HCEC 1CT (cell line): ENCODE results near the gene SLC25A4.

Experiments used
- DNase-seq: peaks from one replicate; pipeline ENCODE4 v3.0.0-alpha.2; 2017

Gene SLC25A4

DNA sequence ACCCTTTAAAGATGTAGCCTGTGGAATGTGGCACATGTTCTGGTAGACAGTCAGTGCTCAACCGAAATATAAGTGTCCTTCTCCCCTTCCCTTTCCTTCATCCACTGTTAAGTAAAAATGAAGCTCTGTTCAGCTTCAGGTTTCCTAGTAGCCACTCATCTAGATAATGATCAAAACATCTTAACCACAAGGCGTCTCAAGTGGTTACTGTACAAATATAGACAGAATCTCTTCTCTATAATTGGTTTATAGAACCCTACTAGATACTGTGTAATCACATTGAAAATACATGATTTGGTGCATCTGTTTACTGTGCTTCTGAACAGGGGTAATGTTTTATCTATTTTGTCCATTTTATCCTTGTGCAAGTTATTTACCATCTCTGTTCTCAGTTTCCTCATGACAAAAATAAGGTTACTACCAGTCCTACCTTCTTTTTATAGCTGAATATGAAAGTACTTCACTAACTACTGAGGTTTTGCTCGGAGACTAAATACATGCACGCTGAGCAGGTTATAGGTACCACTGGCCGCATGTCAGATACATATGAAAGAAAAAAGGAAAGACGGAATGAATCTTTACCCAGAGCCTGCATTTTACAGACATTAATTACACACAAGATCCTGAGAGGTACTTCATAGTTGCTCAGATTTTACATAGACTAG, 20.3 kb upstream of the SLC25A4 start:
- DNase-seq = no peak

GRCh38 chr4:185124006-185124405, 19.1 kb upstream of the SLC25A4 start:
- DNase-seq = no peak

DNA sequence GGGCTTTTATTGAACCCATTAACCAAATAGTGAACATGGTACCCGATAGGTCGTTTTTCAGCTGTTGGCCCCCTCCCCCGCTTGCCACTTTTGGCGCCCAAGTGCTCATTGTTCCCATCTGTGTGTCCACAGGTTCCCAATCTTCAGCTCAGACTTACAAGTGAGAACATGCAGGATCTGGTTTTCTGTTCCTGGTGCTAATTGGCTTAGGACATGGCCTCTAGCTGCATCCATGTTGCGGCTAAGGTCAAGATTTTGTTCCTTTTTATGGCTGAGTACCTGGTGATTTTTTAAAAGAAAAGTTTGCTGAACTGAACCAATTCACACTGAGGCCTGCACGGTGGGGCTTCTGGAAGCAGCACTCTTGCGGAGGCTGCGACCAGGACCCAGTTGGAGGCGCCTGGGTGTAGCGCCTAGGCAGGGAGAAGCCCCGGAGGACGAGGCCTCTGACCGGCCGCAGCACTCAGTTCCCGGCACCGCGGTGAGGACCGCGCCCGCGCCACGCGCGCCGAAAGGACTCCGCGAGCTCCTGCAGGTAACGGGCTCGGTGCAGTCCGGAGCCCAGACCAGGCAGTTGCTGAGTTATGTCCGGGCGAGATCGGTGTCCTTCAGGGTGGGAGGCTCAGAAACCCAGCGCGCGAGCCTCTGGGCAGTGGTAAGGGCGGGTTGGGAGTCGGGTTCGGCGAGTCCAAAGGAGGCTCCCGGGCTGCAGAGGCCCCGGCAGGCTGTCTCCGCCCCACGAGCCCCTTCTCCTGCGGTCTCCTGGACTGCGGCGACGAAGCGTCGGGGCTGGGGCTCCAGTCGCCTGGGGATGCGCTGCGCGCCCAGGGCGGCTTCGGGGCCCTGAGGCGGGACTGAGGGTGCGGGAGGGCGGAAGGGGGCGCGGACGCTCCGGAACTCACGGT, 15.8 kb upstream of the SLC25A4 start:
- no peak for DNase-seq

- DNase-seq = no peak
Measured at GRCh38 chr4:185128272-185129119, 14.6 kb upstream of the SLC25A4 start.

GRCh38 chr4:185134307-185134869, 8.7 kb upstream of the SLC25A4 start:
- DNase-seq = peak; percentile 27

GRCh38 chr4:185137233-185137925, 5.7 kb upstream of the SLC25A4 start:
- DNase-seq = no peak

- no peak for DNase-seq
Measured at GRCh38 chr4:185138161-185138560, 4.9 kb upstream of the SLC25A4 start.

GRCh38 chr4:185139736-185140135, 3.3 kb upstream of the SLC25A4 start:
- DNase-seq = no peak

DNA sequence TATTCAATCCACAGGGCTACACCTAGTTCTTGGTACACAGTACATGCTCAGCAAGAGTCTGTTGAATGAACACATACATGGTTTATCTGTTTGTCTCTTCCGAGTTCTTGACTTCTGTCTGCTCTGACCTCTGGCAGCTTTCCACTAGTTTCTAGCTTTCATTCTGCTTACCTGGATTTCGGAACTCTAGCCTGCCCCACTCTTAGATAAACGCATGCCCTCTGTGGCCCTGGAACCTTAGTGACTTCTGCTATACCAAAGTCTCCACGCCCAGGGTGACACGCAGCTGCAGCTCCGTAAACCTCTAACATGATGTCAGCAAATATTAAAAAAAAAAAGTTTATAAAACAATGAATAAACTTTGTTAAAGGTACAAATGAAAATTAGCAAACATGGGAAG, 1.3 kb upstream of the SLC25A4 start:
- no peak for DNase-seq

- DNase-seq = no peak
Measured at GRCh38 chr4:185142564-185142911, 528 bp upstream of the SLC25A4 start.

DNA sequence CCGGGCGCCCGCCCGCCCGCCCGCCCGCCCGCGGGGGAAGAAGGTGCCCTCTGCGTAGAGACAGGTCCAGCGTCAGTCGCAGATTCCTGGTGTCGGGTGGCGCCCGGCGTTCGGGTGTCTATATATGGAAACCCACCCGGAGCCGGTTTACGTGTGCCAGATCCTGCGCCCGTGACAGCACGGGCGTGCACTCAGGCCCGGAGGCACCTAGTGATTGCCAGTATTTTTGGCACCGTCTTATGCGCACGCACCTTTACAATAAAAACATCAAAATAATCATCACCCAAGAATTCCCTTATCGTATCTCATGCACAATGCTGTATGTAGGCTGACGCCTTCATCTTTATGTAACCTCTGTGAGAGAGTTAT, 519 bp downstream of the SLC25A4 start:
- DNase-seq = no peak

DNA sequence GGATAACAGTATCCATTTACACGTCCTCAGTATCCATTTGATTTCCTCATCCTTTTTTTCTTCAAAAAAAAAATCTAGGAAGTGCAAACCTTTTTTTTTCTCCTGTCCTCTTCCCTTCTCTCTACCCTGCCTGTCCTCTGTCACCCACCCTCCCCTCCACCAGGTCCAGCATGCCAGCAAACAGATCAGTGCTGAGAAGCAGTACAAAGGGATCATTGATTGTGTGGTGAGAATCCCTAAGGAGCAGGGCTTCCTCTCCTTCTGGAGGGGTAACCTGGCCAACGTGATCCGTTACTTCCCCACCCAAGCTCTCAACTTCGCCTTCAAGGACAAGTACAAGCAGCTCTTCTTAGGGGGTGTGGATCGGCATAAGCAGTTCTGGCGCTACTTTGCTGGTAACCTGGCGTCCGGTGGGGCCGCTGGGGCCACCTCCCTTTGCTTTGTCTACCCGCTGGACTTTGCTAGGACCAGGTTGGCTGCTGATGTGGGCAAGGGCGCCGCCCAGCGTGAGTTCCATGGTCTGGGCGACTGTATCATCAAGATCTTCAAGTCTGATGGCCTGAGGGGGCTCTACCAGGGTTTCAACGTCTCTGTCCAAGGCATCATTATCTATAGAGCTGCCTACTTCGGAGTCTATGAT, 1.7 kb downstream of the SLC25A4 start:
- DNase-seq = no peak

- no peak for DNase-seq
Measured at GRCh38 chr4:185145572-185145971, 2.5 kb downstream of the SLC25A4 start.

- DNase-seq = no peak
Measured at GRCh38 chr4:185149392-185149791, 6.3 kb downstream of the SLC25A4 start.

DNA sequence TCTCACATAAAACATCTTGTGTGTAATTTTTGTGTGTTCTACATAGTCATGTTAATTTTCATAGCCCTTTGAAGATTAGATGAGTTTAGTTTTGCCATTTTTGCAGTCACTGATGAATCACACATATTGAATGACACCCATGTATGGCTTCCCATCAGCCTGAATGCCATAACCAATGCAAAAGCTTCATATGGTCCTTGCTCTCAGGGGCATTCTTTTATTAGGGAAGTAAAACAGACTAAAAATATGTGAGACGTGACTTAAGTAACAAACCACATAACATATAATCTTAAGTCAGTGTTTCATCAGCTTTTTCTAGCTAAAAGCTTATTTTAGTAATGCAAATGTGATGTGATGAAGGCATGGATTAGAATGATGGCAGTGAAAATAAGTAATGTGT, 8.2 kb downstream of the SLC25A4 start:
- DNase-seq = no peak

- peak; percentile 7 for DNase-seq
Measured at GRCh38 chr4:185165605-185166063, 22.6 kb downstream of the SLC25A4 start.

- no peak for DNase-seq
Measured at GRCh38 chr4:185167234-185167633, 24.2 kb downstream of the SLC25A4 start.

GRCh38 chr4:185171373-185172071, 28.5 kb downstream of the SLC25A4 start:
- no peak for DNase-seq

DNA sequence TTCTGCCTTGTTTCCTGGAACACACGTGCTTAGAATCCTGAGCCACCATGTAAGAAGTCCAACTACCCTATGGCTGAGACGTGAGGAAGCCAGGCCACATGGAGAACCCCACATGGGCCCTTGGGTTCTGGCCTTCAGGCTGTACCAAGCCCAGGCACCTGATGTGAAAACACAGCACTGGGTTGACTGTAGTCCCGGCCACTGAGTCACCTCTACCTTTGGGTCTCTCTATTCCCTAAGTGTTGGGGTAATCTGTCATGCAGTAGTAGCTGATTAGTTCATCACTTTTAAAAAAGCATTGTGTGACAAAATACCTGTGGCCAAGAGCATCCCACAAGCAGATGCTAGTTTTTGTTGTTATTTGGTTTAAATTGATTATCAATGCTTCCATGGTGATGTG, 36.4 kb downstream of the SLC25A4 start:
- no peak for DNase-seq

DNA sequence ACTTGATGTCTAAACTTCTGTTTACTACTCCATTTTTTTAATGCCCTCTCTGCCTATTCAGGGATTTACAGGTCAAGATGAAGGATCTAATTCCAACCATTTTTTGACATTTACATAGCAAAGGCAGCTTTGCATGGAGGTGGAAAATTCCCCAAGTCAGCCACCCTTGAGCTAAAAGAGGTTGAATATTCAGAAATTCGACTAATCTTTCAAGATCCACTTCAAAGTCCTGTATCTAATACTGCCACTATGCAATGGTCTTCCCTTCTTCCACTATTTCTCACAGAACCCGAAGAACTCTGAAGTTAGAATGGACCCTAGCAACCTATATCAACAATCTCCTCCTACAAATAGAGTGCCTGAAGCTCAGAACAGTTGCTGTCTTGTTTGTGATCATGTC, 39.2 kb downstream of the SLC25A4 start:
- DNase-seq = no peak

GRCh38 chr4:185183622-185184281, 40.7 kb downstream of the SLC25A4 start:
- peak; percentile 79 for DNase-seq
